Stimulated activated naive B cell treated with anti-CD40 and anti-IgM and Interleukin-4, amounts not matched to agents 10 μg/mL and 1 μg/mL and 100 μg/mL, for 72 hours (primary cell): ENCODE results near the gene HLA-DPB1.
A peak's percentile ranks its signal among the peaks of the same experiment; 100 is the strongest.
"Not testable (repeated sequence)": the region's sequence is repeated elsewhere in the genome, so short reads cannot be mapped to it uniquely, and the experiment has no call there.

Source experiments
- ATAC-seq, 2 donors: fragments of 150-1000 bp; cut with Tn5 transposase; replicated peaks; 2 replicates each; pipeline ENCODE4 v1.10.0; 2021; ENCODE audit warnings: moderate library complexity in 1 of 2
- DNase-seq: peaks from one replicate; pipeline ENCODE4 v3.0.0; 2021
- H3K27ac Mint-ChIP-seq: one replicate; pipeline ENCODE4 v1.8.0; 2022; ENCODE audit warnings: mild to moderate bottlenecking, mixed read lengths
- H3K27me3 Mint-ChIP-seq, 2 donors: one replicate each; pipeline ENCODE4 v1.8.0; 2022; ENCODE audit warnings: mixed read lengths in 2 of 2
- H3K36me3 Mint-ChIP-seq, 2 donors: one replicate each; pipeline ENCODE4 v1.8.0; 2022; ENCODE audit warnings: mixed read lengths in 2 of 2, mild to moderate bottlenecking in 1 of 2
- H3K4me1 Mint-ChIP-seq, 2 donors: one replicate each; pipeline ENCODE4 v1.8.0; 2022; ENCODE audit warnings: mixed read lengths in 2 of 2, mild to moderate bottlenecking in 1 of 2
- H3K4me3 Mint-ChIP-seq, 2 donors: one replicate each; pipeline ENCODE4 v1.8.0; 2022; ENCODE audit warnings: mild to moderate bottlenecking in 2 of 2, mixed read lengths in 2 of 2, moderate library complexity in 1 of 2
- H3K9me3 Mint-ChIP-seq, 2 donors: one replicate each; pipeline ENCODE4 v1.8.0; 2022; ENCODE audit warnings: mixed read lengths in 2 of 2, mild to moderate bottlenecking in 1 of 2

HLA-DPB1 gene

DNA sequence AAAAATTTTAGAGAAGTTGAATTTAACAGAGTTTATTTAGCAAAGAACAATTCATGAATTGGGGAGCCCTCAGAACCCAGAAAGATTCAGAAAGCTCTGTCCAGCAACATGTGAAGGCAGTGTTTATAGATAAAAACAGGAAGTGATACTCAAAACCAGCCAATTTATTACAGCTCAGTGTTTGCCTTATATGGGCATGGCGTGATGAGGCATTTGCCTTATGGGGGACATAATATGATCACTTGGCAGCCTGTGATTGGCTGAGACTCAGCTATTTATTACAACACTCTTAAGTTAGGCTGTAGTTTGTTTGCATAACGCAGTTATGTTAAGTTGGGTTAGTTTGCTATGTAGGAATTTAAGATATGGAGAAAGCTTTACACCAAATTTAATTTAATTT lies 13.8 kb upstream of the HLA-DPB1 start:
- H3K4me1 Mint-ChIP-seq: peaks cover 36 to 43% of the 10 kb centered on the region in 2 donors
- peak overlapping the region in 1 of 2 donors; percentile 47 for H3K4me3 Mint-ChIP-seq
- DNase-seq (peak; percentile 56), ATAC-seq (peak; percentile 83 to 89)
- no peaks in the 10 kb centered on the region for H3K27me3 Mint-ChIP-seq
- H3K27ac Mint-ChIP-seq: peak overlapping the region; percentile 84
- H3K9me3 Mint-ChIP-seq: peaks cover 11 to 15% of the 10 kb centered on the region in 2 donors
- peaks cover 36 to 40% of the 10 kb centered on the region in 2 donors for H3K36me3 Mint-ChIP-seq

GRCh38 chr6:33063435-33063834 lies 12.4 kb upstream of the HLA-DPB1 start:
- H3K36me3 Mint-ChIP-seq: peaks cover 49 to 55% of the 10 kb centered on the region in 2 donors
- ATAC-seq, DNase-seq: not testable (repeated sequence)

DNA sequence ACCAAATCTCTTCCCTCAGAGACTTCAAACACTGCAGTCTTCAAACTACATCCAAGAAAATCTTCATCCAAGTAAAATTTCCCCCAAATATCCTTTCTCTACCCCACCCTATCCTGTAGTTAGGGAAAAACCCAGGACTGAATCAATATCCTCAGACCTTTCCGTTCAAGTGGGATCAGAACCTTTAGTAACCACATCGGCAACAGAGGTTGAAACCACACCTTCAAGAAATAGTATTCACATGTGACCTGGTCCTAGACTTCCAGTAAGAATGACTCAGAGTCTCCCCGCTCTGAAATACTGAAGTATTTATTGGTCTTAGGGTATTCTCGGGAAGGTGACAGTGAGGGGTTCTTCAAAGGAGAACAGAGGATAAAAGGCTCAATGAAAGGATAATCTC lies 11.1 kb upstream of the HLA-DPB1 start:
- DNase-seq: no peak
- Mint-ChIP-seq H3K36me3 (peaks cover 62 to 68% of the 10 kb centered on the region in 2 donors), H3K9me3 (peaks cover 12 to 29% of the 10 kb centered on the region in 2 donors), H3K4me1 (peaks cover 42 to 47% of the 10 kb centered on the region in 2 donors), H3K4me3 (no peak overlapping the region), H3K27ac (peak overlapping the region; percentile 75), H3K27me3 (no peaks in the 10 kb centered on the region)
- ATAC-seq: no peak

More at GRCh38 chr6:33063435-33063834, 12.4 kb upstream of the HLA-DPB1 start:
- Mint-ChIP-seq H3K27ac (peak overlapping the region; percentile 75), H3K4me1 (peaks cover 34 to 39% of the 10 kb centered on the region in 2 donors), H3K9me3 (peaks cover 14 to 23% of the 10 kb centered on the region in 2 donors), H3K4me3 (peak overlapping the region in 1 of 2 donors; percentile 19)
- H3K27me3 Mint-ChIP-seq: not testable (repeated sequence)

- H3K27ac Mint-ChIP-seq: peak overlapping the region; percentile 75
- H3K36me3 Mint-ChIP-seq: peaks cover 68 to 74% of the 10 kb centered on the region in 2 donors
- H3K9me3 Mint-ChIP-seq: peaks cover 12 to 30% of the 10 kb centered on the region in 2 donors
- no peaks in the 10 kb centered on the region for H3K27me3 Mint-ChIP-seq
- no peak for ATAC-seq
- peaks cover 48 to 53% of the 10 kb centered on the region in 2 donors for H3K4me1 Mint-ChIP-seq
- DNase-seq: no peak
- no peak overlapping the region for H3K4me3 Mint-ChIP-seq
Observed at GRCh38 chr6:33065312-33065711, 10.5 kb upstream of the HLA-DPB1 start.

DNA sequence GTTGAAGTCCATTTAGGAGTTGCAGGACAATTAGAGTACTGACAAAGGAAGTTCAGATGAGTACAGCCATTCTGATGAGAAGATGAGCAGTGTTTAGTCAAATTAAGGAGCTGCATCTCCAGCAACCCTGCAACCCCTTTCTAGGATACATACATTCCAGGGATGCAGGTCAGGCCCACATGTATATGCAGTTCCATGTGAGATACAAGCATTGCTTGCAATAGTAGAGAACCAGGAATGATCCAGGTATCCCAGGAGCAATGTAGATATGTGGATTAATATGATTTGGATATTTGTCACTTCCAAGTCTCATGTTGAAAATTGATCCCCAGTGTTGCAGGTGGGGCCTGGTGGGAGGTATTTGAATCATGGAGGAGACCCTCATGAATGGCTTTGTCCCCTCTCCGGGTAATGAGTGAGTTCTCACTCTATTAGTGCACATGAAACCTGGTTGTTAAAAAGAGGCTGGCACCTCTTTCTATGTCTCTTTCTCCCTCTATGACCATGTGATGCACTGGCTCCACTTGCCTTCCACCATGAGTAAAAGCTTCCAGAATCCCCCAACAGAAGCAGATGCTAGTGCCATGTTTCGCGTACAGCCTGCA lies 8.8 kb upstream of the HLA-DPB1 start:
- H3K27me3 Mint-ChIP-seq: no peaks in the 10 kb centered on the region
- H3K36me3 Mint-ChIP-seq: peaks cover 79 to 86% of the 10 kb centered on the region in 2 donors
- peak overlapping the region in 1 of 2 donors; percentile 33 for H3K4me3 Mint-ChIP-seq
- peaks cover 12 to 29% of the 10 kb centered on the region in 2 donors for H3K9me3 Mint-ChIP-seq
- H3K27ac Mint-ChIP-seq: peak overlapping the region; percentile 78
- DNase-seq: no peak
- ATAC-seq: no peak
- H3K4me1 Mint-ChIP-seq: peaks cover 50 to 62% of the 10 kb centered on the region in 2 donors

DNA sequence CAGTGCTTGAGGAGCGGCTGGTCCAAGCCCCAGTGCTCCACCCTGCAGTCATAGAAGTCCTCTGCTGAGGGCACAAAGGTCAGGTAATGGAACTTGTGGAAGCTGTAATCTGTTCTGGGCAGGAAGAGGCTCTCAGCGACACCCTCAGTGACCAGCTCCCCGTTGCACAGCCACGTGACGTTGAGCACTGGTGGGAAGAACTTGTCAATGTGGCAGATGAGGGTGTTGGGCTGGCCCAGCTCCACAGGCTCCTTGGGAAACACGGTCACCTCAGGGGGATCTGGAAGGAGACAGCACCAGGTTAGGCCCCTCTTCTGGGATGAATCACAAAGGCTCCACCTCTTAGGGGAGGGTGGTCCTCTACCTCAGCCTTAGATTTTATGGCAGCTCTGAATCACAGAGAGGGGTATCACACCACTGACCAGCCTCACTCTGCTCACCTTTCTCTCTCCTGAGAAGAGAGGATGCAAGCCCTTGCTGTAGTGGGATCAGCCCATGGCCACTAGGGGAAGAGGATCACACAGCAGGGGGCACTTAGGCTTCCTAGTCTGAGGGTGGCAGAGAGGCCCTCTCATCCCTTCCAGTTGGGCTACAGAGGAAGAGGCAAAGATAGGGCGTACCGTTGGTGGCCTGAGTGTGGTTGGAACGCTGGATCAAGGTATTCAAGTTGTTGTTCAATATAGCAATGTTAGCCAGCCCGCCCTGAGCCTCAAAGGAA lies 6.6 kb upstream of the HLA-DPB1 start:
- Mint-ChIP-seq H3K4me1 (peaks cover 48 to 67% of the 10 kb centered on the region in 2 donors), H3K27ac (peak overlapping the region; percentile 96), H3K36me3 (peaks cover 80 to 87% of the 10 kb centered on the region in 2 donors), H3K4me3 (peak overlapping the region; percentile 82 to 94), H3K27me3 (no peaks in the 10 kb centered on the region), H3K9me3 (peaks cover 5 to 28% of the 10 kb centered on the region in 2 donors)
- DNase-seq: no peak
- ATAC-seq: no peak

DNA sequence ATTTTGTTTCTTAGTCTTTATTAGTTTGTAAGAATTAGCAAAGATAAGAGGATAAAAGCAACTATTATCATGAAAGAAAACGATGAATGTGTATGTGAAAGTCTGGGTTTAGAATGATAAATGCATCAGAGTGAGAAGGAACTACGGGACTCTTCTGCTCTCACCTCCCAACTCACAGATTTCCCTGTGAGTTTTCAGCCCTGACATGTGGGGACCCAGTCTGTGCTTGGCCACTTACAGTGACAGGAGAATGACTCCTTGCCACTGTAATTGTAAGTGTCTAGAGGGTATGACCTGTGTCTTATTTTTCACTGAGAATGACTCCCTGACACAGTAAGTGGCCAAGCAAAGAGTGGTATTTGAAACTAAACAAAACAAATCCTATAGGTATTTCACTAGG lies 4.9 kb upstream of the HLA-DPB1 start:
- Mint-ChIP-seq H3K4me1 (peaks cover 43 to 63% of the 10 kb centered on the region in 2 donors), H3K36me3 (peaks cover 65 to 72% of the 10 kb centered on the region in 2 donors), H3K4me3 (peak overlapping the region; percentile 91 to 94), H3K27me3 (no peaks in the 10 kb centered on the region), H3K27ac (peak overlapping the region; percentile 96), H3K9me3 (peaks cover 5 to 27% of the 10 kb centered on the region in 2 donors)
- DNase-seq (no peak), ATAC-seq (no peak)

DNA sequence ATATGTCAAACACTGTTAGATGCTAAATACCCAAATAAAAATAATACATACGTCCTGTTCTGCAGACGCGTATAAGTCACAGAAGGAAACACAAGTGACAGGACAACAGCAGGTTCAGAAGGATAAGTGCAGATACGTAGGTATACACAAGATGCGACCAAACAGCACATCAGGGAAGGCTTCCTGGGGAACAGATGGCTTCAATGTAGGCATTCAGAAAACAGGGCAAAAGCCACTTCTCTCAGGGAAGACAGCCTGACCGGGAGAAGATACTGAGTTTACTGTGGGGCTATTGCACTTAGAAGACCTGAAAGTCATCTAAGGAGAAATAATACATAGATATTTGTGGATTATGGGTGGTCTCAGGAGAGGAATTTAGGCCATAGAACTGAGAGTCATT lies 4.2 kb upstream of the HLA-DPB1 start:
- peaks cover 63 to 72% of the 10 kb centered on the region in 2 donors for H3K36me3 Mint-ChIP-seq
- peak overlapping the region; percentile 91 to 94 for H3K4me3 Mint-ChIP-seq
- ATAC-seq (no peak), DNase-seq (no peak)
- H3K9me3 Mint-ChIP-seq: peaks cover 5 to 21% of the 10 kb centered on the region in 2 donors
- H3K4me1 Mint-ChIP-seq: peaks cover 40 to 57% of the 10 kb centered on the region in 2 donors
- H3K27me3 Mint-ChIP-seq: no peaks in the 10 kb centered on the region
- H3K27ac Mint-ChIP-seq: peak overlapping the region; percentile 96

- peaks cover 35 to 56% of the 10 kb centered on the region in 2 donors for H3K4me1 Mint-ChIP-seq
- H3K9me3 Mint-ChIP-seq: peaks cover under 1 to 14% of the 10 kb centered on the region in 2 donors
- peak overlapping the region; percentile 91 to 94 for H3K4me3 Mint-ChIP-seq
- no peak for DNase-seq
- no peak for ATAC-seq
- peaks cover 56 to 71% of the 10 kb centered on the region in 2 donors for H3K36me3 Mint-ChIP-seq
- H3K27me3 Mint-ChIP-seq: no peaks in the 10 kb centered on the region
- H3K27ac Mint-ChIP-seq: peak overlapping the region; percentile 96
Observed at GRCh38 chr6:33072508-33073100, 3.2 kb upstream of the HLA-DPB1 start.

DNA sequence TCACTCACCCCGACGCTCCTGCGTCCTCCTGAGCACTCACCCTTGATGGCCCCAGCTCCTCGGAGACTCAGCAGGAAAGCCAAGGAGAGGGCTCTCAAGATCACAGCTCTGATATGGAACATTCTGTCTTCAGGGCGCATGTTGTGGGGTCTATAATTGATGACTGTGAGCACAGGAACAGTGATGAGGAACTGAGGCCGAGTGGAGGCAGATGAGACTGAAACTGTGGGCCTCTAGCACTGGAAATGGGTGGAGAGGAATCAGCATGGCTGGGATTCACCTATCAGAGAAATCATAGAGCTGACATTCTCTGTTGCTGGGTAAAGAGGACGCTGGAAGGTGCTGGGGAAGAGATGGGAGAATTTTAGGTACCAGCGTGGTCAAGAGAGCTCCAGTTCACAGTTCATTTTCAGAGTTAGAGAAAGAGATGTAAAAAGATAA lies 2.3 kb upstream of the HLA-DPB1 start, which contains the start of gene HLA-DPA1:
Gene HLA-DPA1, minus strand, starts transcription at position 219 of the 441 bp plus-strand sequence.
- peaks cover 55 to 69% of the 10 kb centered on the region in 2 donors for H3K36me3 Mint-ChIP-seq
- peaks cover 35 to 58% of the 10 kb centered on the region in 2 donors for H3K4me1 Mint-ChIP-seq
- H3K27ac Mint-ChIP-seq: peak within 1 kb of the TSS; percentile 96
- ATAC-seq (peak; percentile 78 to 81), DNase-seq (peak; percentile 86)
- peak within 1 kb of the TSS; percentile 91 to 94 for H3K4me3 Mint-ChIP-seq
- peaks cover 0 to 8% of the 10 kb centered on the region in 2 donors for H3K9me3 Mint-ChIP-seq
- no peaks in the 10 kb centered on the region for H3K27me3 Mint-ChIP-seq

DNA sequence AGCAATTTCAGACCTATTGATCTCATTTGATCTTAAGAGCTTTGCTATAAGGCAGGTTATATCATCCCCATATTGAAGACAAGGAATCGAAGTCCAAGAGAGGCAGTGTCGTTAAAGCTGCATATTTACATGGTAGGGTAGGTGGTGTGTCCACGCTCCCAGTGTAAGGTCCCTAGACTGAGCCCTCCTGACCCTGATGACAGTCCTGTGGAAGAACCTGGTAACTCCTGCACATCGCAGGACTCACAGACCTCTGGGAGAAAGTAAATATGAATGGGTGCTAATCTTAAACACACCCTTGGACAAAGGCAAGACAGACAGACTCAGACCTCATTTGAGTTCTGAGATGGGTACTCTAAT lies 602 bp upstream of the HLA-DPB1 start:
- Mint-ChIP-seq H3K9me3 (no peaks in the 10 kb centered on the region), H3K27ac (peak overlapping the region; percentile 99), H3K4me3 (peak overlapping the region; percentile 89 to 92), H3K27me3 (no peaks in the 10 kb centered on the region), H3K36me3 (peaks cover 47 to 69% of the 10 kb centered on the region in 2 donors), H3K4me1 (peaks cover 32 to 59% of the 10 kb centered on the region in 2 donors)
- no peak for DNase-seq
- peak; percentile 3 to 4 for ATAC-seq

DNA sequence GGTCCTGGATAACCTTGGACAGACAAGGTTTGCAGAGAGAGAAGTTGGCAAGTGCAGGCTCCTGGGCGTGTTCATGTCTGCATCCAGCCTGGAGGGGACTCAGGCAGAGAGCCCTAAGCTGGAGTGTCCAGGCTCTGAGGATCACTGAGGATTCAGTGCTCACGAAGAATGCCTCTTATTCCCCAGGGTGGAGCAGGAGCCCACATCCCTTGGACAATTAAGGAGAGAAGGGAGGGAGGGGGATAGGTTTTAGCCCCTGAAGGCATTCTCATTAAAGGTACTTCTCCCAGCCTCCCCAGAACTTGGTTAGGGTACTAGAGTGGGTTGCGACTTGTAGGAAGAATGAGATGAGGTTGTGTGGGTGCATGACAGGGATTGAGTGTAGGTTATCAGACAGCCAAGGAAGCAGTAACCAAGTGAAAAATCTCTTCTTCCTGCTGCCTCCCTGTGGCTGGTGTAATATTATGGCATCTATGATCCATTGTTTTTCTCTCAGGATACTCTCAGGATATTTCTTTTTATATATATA lies 680 bp downstream of the HLA-DPB1 start:
- ATAC-seq: no peak
- Mint-ChIP-seq H3K4me3 (peak overlapping the region; percentile 89 to 92), H3K27ac (peak overlapping the region; percentile 99), H3K36me3 (peaks cover 52 to 72% of the 10 kb centered on the region in 2 donors), H3K4me1 (peaks cover 44 to 64% of the 10 kb centered on the region in 2 donors), H3K9me3 (no peaks in the 10 kb centered on the region), H3K27me3 (no peaks in the 10 kb centered on the region)
- DNase-seq: no peak

GRCh38 chr6:33077908-33078307 lies 2.1 kb downstream of the HLA-DPB1 start:
- DNase-seq (no peak), ATAC-seq (no peak)
- peaks cover 51 to 72% of the 10 kb centered on the region in 2 donors for H3K36me3 Mint-ChIP-seq
- peak overlapping the region; percentile 97 for H3K27ac Mint-ChIP-seq
- no peaks in the 10 kb centered on the region for H3K27me3 Mint-ChIP-seq
- peaks cover 55 to 72% of the 10 kb centered on the region in 2 donors for H3K4me1 Mint-ChIP-seq
- no peaks in the 10 kb centered on the region for H3K9me3 Mint-ChIP-seq
- H3K4me3 Mint-ChIP-seq: peak overlapping the region; percentile 86 to 89

DNA sequence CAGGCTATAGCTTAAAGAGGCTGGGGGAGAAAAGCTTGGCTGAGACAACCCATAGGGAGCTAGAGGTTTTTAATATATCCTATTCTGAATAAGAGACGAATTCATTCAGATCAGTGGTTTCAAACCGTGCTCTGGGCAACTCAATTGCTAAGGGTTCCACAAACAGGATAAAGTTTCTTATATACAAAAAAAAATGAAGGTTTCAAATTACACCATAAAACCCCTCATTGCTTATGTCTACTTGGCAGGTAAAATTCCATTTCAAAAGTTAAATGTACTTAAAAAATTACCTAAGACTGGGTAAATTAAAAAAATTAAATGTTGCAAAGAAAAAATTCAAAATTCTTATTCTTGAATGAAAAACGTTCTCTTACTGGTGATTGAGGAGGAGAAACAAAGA lies 2.7 kb downstream of the HLA-DPB1 start:
- Mint-ChIP-seq H3K4me3 (peak overlapping the region; percentile 88 to 89), H3K27ac (peak overlapping the region; percentile 97), H3K36me3 (peaks cover 51 to 74% of the 10 kb centered on the region in 2 donors), H3K4me1 (peaks cover 56 to 75% of the 10 kb centered on the region in 2 donors), H3K9me3 (no peaks in the 10 kb centered on the region), H3K27me3 (no peaks in the 10 kb centered on the region)
- no peak for ATAC-seq
- no peak for DNase-seq
